Stimulated activated CD8-positive, alpha-beta memory T cell treated with anti-CD3 and anti-CD28 coated beads, Interleukin-4, amount 100 ng/mL, for 4 hours (primary cell): ENCODE measurements around the gene USP6.
"Not testable (repeated sequence)": the region's sequence is repeated elsewhere in the genome, so short reads cannot be mapped to it uniquely, and the experiment has no call there.

Experiments used
- DNase-seq, 2 donors: peaks; one replicate each; pipeline ENCODE4 v3.0.0-alpha.2; 2020; ENCODE audit warnings: low read depth in 2 of 2, low spot score in 1 of 2

Gene USP6

DNA sequence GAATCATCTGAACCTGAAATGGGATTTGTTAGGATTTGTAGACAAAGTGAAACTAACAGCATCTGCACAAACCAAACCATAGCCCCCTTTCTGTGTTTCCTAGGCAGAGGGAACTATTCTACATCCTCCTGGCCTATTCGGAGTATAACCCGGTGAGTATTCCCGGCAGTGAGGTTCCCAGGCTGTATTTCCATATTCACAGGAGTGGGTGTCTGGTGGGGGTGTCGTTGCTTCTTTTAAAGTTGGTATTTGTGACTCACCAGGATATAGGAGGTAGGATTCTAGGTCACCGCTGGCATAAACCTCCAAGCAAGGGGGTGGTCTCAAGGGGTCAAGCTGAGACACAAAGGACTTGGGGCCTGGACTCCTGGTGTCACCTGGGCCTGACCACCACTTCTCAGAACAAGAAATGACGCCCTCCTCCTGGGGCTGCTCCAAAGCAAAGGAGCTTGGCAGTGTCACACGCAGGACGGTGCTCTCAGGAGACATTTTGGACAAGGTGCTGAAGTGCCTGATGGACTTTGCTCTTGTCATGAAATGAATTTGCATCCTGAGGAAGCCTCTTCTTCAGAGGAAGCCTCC is 19.4 kb downstream of the USP6 start:
- DNase-seq = not testable (repeated sequence)

DNA sequence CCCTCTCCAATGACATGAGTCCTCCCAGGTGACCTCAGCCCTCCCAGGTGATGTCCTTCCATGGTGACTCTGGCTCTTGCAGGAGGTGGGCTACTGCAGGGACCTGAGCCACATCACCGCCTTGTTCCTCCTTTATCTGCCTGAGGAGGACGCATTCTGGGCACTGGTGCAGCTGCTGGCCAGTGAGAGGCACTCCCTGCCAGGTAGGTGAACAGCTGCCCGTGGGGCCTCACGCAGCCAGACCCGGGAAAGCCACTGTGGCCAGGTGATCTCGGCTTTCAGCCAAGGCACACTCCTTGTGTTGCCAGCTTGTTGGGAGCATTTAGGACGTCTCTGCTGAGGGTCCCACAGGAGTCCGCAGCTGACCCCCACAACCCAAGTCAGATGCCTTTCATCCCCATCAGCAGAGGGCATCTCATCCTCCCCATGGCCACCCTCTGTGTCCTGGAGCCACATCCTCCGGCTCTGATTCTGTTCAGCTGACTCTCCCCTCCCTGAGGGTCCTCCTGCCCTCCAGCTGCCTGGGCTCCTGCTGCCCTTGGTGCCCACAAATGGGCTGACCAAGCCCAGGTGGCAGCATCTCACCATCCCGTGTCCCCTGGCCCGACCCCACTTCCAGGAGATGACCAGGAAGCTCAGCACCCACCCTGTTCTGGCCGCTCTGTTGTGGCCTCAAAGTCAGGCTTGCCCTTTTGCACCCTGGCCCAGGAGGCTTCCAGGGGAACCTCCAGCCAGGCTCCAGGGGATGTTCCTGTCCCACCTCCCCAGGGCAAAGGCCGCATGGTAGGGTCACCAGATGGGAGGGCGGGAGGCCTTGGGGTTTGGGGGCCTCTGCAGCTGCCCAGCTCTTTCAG is 20.1 kb downstream of the USP6 start:
- no peak for DNase-seq

DNA sequence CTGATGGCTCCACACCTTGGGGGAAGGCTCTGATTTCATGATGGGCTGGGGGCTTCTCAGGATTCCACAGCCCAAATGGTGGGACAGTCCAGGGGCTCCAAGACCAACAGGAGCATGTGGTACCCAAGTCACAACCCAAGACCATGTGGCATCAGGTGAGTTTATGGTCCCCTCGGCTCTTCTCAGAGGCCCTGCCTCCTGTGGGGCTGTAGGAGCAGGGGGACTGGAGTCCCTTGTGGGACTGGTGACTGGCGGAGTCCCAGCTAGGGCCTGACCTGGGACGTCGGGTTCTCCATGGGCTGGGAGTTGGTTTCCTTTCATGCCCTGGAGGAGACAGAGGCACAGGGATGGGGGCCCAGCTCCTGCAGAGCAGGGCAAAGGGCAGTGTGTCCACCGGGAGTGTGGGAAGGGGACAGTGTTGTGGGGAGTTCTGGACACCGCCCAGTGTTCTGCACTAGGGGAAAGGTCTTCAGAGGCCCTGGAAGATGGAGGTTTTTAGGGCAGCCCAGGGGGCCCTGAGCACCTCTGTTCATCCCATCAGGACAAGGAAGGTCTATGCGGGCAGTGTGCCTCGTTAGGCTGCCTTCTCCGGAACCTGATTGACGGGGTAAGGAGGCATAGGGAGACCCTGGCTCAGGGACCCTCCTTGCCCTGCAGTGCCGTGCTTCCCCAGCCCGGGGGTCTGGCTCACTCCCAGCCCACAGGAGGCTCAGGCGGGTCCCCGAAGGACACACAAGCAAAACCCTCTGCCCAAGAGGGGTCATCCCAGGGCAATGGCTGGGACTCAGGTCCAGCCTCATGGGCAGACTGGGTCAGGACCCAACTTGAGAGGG is 21.0 kb downstream of the USP6 start:
- not testable (repeated sequence) for DNase-seq

DNA sequence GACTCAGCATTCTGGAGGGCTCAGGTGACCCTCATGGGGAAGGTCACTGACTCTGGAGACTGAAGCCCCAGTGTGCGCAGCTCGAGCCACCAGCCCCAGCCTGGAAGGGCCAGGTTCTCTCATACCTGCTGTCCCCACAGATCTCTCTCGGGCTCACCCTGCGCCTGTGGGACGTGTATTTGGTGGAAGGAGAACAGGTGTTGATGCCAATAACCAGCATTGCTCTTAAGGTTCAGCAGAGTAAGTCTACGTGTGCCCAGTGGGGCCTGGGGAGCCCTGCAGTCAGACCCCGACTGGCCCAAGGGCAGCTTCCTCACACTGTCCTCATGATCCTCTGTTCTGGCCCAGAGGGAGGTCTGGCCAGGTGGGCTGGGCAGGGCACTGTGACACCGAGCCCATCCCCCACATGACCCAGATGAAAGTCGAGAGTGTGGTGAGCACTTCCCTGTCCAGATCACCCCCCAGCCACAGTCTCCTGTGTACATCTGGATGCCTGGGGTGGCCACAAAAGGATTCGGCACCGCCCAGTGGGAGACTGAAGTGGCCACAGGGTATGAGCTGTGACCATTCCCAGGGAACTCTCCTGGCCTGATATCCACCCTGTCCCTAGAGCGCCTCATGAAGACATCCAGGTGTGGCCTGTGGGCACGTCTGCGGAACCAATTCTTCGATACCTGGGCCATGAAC is 21.8 kb downstream of the USP6 start:
- DNase-seq = not testable (repeated sequence)

DNA sequence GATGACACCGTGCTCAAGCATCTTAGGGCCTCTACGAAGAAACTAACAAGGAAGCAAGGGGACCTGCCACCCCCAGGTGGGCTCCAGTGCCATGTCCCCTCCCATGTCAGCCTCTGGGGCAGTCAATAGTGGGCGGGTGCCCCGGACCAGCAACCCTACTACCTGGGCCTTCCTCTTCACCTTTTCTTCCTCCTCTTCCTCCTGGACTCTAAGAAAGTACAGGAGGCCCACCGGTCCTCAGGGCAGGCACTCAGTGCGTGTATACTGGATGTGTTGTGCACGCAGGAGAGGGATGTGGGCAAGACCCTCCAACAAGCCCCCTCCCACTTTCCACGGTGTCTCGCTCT is 22.3 kb downstream of the USP6 start:
- DNase-seq = not testable (repeated sequence)

DNA sequence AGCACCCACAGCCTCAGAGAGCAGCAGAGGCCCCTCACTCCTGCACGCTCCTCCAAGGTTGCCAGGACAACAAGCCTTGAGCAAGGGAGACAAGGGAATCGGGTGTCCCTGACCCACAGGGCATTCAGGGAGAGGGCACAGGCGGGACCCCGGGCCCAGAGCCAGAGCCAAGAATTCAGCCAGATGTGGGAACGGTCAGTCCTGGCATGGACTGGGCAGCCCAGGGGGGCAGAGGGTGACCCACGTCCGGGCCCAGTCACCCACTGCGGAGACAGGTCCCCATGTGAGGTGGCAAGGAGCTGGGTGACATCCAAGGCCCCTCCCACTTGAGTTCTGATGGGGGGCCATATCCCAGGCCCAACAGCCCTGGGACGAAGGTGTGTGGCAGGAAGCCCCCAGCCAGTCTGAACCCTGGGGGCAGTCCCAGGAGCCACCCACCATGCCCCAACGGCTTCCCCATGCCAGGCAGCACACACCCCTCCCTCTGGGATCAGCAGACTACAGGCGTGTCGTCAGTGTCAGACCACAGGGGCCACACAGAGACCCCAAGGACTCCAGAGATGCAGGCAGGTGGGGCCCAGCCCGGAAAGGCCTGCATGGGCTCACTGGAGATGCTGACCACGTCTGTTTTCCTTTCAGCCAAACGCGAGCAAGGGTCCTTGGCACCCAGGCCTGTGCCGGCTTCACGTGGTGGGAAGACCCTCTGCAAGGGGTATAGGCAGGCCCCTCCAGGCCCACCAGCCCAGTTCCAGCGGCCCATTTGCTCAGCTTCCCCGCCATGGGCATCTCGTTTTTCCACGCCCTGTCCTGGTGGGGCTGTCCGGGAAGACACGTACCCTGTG is 23.0 kb downstream of the USP6 start:
- DNase-seq = no peak

DNA sequence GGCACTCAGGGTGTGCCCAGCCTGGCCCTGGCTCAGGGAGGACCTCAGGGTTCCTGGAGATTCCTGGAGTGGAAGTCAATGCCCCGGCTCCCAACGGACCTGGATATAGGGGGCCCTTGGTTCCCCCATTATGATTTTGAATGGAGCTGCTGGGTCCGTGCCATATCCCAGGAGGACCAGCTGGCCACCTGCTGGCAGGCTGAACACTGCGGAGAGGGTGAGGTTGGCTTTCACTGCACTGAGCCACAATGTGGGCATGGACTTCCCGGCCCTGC is 23.6 kb downstream of the USP6 start:
- no peak for DNase-seq

DNA sequence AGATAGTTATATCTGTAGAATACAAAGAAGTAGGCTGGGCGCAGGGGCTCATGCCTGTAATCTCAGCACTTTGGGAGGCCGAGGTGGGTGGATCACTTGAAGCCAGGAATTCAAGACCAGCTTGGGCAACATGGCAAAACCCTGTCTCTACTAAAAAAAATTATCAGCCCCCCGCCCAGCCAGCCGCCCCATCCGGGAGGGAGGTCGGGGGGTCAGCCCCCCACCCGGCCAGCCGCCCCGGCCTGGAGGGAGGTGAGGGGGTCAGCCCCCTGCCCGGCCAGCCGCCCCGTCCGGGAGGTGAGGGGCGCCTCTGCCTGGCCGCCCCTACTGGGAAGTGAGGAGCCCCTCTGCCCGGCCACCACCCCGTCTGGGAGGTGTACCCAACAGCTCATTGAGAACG is 27.0 kb downstream of the USP6 start:
- DNase-seq = not testable (repeated sequence)

DNA sequence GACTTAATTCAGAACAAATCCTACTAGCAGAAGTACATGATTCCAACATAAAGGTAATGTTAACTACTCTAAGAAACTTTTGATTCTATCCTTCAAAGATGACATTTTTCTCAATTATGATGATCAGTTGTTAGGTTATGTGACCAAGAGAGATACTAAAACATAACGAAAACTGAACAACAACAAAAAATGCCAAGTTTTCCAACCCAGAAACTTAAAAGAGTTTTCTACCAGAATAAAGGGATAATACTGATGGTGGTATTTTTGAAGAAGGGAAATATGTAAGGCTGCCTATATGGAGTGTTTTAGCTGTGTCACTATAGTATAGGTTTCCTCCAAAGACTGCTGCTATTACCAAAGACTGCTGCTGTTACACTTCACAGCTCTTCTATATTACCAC is 30.3 kb downstream of the USP6 start:
- DNase-seq = not testable (repeated sequence)

DNA sequence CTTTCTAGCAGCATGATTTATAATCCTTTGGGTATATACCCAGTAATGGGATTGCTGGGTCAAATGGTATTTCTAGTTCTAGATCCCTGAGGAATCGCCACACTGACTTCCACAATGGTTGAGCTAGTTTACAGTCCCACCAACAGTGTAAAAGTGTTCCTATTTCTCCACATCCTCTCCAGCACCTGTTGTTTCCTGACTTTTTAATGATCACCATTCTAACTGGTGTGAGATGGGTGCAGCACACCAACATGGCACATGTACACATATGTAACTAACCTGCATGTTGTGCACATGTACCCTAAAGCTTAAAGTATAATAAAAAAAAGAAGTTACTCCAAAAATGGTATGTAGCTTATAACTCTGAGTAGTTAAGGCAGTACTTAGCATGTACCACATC is 44.9 kb downstream of the USP6 start:
- DNase-seq = not testable (repeated sequence)

DNA sequence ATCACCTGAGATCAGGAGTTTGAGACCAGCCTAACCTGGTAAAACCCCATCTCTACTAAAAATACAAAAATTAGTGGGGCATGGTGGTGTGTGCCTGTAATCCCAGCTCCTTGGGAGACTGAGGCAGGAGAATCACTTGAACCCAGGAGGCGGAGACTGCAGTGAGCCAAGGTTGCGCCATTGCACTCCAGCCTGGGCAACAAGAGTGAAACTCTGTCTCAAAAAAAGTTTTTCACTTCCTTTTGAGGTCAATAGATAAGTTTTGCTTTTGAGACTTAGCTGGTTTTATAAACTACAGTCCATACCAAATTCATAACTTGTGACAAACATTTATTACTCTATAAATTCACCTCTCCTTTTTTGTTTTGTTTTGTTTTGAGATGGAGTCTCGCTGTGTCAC is 46.0 kb downstream of the USP6 start:
- not testable (repeated sequence) for DNase-seq

DNA sequence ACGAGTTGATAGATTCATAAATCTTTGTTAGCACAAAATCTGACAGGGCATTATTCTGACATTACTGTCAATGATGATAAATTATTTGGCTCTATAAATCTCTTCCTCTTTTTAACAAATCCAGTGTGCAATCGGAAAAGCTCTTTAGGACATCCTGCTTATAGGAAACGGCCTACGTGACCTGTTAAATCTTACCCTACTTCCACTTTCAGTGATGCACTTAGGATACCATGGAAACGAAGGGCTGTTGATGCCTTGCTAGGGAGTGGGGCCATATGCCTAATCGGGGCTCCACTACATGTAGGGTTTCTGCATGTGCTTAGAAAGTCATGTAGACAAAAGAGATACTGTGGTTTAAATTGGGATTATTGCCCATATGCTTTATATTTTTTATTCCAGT is 48.6 kb downstream of the USP6 start:
- no peak for DNase-seq

DNA sequence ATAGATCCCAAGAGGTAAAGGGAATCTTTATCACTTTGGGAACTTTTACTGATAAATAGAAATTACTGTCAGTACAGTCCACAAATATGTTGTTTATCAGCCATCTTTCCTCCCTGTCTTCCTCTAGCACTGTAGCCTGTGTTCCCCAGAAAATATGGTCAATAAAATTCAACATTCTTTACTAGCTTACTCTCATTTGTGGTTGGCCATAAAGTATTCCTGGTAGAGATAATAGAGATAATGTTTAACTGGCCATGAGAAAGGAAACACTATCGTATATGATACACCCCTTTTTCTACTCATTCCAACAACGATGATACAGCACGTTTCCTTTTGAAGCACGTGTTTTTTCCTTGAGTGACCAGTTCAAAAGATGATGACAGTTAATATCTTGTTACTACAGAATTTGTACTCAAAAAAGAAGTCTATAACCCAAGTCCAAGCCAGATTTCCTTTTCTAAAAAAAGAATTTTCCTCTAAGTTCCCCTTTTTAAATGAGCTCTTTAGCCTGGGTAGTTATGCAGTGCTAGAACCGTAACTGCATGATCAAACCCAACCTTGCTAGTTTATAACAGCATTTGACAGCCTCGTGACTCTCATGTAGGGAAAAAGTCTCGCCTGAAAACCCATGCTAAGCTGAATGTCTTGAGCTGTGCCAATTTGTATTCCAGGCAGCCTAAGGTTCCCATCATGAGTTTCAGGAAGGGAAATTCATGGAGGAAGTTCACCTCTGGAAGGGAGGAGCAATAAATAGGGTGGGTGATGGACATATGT is 50.1 kb downstream of the USP6 start:
- DNase-seq = not testable (repeated sequence)

DNA sequence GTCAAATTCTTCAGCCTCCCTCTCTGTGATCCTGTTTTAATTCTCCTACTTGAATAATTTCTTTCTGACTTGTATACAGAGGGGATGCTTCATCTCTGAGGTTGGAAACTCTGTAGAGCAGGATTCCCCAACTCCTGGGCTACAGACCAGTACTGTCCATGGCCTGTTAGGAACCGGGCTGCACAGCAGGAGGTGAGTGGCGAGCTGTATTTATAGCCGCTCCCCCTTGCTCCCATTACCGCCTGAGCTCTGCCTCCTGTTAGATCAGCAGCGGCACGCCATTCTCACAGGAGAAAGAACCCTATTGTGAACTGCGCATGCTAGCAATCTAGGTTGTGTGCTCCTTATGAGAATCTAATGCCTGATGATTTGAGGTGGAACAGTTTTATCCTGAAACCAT is 59.2 kb downstream of the USP6 start:
- DNase-seq = not testable (repeated sequence)

DNA sequence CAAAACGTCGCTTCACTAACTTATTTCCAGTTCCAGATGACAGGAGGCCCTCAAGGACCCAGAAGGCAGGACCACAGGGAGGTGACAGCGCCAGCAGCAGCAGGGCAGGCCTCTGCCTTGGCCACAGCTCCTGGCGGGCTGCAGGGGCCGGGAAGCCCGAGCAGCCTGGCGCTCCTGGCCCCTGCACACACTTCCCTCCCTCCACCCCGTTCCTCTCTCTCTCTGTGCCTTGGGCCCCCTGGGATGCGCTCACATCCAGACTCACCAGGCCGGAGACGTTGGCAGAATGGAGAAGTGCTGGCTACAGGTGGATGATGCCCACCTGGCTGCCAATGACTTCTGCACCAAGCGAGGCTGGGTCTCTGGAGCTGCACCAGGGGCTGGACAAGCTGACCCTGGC is 63.2 kb downstream of the USP6 start:
- no peak for DNase-seq

DNA sequence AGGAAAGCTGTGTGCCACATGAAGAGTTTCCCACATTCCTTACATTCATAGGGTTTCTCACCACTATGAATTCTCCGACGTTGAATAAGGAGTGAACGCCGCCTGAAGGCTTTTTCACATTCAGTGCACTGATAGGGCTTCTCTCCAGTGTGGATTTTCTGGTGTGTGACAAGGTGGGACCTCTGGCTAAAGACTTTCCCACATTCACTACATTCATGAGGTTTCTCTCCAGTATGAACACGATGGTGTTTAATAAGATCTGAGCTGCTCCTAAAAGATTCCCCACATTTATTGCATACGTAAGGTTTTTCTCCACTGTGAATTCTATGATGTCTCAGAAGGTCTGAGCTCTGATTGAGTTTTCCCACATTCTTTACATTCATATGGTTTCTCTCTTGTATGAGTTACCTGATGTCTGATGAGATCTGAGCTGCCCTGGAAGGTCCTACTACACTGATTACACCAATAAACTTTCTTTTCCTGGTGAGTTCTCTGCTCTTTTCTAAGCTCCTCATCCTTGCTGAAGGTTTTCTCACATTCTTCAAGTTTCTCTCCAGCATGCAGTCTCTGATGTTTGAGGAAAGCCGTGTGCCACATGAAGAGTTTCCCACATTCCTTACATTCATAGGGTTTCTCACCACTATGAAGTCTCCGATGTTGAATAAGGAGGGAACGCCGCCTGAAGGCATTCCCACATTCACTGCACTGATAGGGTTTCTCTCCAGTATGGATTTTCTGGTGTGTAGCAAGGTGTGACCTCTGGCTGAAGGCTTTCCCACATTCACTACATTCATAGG is 65.9 kb downstream of the USP6 start:
- DNase-seq = no peak

DNA sequence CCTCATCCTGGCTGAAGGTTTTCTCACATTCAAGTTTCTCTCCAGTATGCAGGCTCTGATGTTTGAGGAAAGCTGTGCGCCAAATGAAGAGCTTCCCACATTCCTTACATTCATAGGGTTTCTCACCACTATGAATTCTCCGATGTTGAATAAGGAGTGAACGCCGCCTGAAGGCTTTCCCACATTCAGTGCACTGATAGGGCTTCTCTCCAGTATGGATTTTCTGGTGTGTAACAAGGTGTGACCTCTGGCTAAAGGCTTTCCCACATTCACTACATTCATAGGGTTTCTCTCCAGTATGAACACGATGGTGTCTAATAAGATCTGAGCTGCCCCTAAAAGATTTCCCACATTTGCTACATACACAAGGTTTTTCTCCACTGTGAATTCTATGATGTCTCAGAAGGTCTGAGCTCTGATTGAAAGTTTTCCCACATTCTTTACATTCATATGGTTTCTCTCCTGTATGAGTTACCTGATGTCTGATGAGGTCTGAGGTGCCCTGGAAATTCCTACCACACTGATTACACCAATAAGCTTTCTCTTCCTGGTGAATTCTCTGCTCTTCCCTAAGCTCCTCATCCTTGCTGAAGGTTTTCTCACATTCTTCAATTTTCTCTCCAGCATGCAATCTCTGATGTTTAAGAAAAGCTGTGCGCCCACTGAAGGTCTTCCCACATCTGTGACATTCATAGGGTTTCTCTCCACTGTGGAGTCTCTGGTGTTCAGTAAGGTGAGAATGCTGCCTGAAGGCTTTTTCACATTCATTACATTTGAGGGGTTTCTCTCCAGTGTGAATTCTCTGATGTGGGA is 67.0 kb downstream of the USP6 start:
- DNase-seq = no peak

DNA sequence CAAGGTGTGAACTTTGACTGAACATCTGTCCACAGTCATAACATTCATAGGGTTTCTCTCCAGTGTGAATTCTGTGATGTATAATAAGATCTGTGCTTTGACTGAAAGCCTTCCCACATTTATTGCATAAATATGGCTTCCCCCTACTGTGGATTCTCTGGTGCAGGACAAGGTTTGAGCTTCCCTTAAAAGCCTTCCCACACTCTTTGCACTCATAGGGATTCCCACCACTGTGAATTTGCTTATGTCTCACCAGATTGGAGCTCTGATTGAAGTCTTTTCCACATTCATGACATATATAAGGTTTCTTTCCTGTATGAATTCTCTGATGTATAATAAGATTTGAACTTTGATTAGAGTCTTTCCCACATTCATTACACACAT is 67.6 kb downstream of the USP6 start:
- DNase-seq = no peak
